Left ventricle myocardium superior (tissue), 1 donor: ENCODE results near the gene DBX1. TPM values are rescaled to one million over a fixed set of nuclear protein-coding genes. Genes with fewer than 3 reads are reported as not detected.
"Not testable (repeated sequence)": the region's sequence is repeated elsewhere in the genome, so short reads cannot be mapped to it uniquely, and the experiment has no call there.

Source experiments
- ATAC-seq: fragments of 200-7000 bp; cut with Tn5 transposase; one replicate; pipeline ENCODE4 v1.9.1; 2020; ENCODE audit warnings: mild to moderate bottlenecking, moderate library complexity
- DNase-seq: peaks from one replicate; pipeline ENCODE4 v3.0.0-alpha.2; 2020
- intact Hi-C: fragments of 100-400 bp; cut with micrococcal nuclease; formaldehyde crosslinking; loops from one replicate; pipeline ENCODE4 v1.11.0; 2022
- long read RNA-seq: library from polyadenylated mRNA; unstranded; transcript quantifications from one replicate; pipeline ENCODE4 v2.0.0, GENCODE V29; 2021
- total RNA-seq: library from RNA; stranded (reverse); fragmentation: NEBNext Ultra II Directional; extraction: Animal tissue kit (Norgen Biotek cat#: 25700); gene quantifications from one replicate; pipeline ENCODE4 v1.2.1, GENCODE V29; 2021
- donor health status: DM: no; HTN: yes; CAD: no; lungs with severe emphysema.

Gene DBX1, protein sequence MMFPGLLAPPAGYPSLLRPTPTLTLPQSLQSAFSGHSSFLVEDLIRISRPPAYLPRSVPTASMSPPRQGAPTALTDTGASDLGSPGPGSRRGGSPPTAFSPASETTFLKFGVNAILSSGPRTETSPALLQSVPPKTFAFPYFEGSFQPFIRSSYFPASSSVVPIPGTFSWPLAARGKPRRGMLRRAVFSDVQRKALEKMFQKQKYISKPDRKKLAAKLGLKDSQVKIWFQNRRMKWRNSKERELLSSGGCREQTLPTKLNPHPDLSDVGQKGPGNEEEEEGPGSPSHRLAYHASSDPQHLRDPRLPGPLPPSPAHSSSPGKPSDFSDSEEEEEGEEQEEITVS
- not detected for total RNA-seq
- long read RNA-seq: 0 reads

- intact Hi-C loops: no loop called here
- DNase-seq (no peak), ATAC-seq (no peak)
Measured at GRCh38 chr11:20160425-20161229, at the start of gene DBX1. Gene DBX1, minus strand, starts transcription at chr11:20160475. Its CDS starts 151 bp downstream, at chr11:20160324.

GRCh38 chr11:20208622-20209111, 48.4 kb upstream of the DBX1 start:
- DNase-seq: no peak
- no peak for ATAC-seq
- intact Hi-C loops: no loop called here

DNA sequence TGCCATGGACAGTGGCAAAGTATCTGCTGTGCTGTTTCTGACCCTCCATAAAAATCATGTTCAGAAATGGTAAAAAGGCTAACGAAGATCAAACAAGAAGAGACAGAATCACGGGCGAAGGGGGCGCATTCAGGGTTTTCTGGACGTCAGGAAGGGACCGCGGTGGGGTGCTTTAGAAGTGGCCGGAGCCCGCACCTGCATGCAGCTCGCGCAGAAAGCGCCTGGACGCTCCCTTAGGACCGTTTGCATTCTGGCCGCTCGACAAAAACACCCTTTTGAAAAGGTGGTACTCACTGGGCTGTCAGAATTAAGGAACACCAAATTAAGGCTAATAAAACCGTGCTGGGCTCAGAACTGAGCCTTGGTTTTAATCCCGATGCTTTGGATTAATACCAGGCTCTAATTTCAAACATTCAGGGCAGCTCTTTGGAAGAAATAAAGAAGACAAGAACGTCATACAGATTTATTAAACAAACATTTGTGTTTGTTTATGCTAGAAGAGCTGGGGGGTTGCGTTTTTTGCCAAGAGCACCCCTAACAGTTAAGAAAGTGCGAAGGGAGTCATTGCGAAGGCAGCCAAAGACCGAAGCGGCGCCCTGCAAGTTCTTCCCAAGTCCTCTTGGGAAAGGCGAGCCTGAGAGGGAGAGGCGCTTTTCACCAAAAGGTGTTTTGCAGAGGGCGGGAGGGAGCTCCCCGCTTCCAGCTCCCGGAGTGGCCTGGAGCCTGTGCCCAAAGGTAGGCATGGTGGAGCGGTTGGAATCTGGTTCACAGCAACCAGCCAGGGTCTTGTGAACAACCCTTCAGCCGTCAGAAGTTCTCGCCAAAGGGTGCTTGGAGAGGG, 47.7 kb upstream of the DBX1 start:
- DNase-seq (no peak), ATAC-seq (no peak)
- intact Hi-C loops: no loop called here

GRCh38 chr11:20205807-20206206, 45.5 kb upstream of the DBX1 start:
- intact Hi-C loops: no loop called here
- no peak for DNase-seq
- no peak for ATAC-seq

DNA sequence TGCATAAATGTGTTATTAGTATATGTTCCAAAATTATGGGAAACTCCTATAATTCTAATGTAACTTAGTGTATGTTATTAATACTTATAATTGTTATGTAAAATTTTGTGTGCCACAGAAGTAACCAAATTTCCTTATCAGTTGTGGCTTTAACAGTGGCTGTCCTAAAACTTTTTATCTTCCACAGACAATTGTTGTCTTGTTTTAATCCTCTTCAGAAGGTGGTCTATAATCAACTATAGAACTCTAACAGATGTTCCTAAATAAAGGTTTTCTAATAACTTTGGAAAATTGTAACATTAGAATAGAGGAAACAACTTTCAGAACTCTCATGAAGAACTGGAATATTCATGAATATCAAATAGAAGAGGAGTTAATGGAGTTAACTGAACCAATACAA, 44.4 kb upstream of the DBX1 start:
- ATAC-seq (no peak), DNase-seq (no peak)
- intact Hi-C loops: no loop called here

DNA sequence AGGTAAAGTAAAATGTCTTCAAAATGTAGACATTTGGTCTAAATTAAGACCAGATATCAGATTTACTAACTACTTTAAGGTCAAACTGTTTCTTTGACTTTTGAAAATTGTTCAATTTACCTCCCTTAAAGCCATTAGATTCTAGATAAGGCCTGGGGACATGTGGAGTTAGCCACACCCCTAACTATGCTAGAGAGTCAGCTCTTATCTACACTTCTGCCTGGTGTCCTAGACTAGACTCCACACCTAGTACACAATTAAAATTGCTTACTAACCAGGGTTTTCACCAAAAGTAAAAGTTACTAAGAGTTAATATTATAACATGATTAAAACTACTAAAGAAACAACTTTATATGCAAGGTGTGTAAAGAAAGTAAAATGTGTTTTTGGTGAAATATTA, 43.6 kb upstream of the DBX1 start:
- intact Hi-C loops: no loop called here
- DNase-seq (no peak), ATAC-seq (no peak)

DNA sequence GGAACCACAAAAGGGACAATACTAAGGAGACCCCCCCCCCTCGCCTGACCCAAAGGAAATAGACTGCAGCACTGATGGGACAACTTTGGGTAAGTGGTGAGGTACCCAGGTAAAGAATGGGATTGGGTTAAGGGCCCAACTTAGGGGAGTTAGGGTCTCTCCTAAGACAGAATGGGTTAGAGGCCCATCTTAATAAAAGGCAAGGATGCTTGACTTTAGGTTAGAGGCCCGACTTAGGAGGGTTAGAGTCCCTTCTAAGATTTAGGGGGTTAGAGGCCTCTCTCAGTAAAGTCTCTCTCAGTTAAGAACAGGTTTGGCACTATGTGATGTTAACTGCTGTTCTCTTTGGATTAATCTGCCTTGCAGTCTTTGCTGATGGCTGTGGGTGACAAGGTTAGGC, 41.0 kb upstream of the DBX1 start:
- ATAC-seq: no peak
- DNase-seq: no peak
- intact Hi-C loops: no loop called here

DNA sequence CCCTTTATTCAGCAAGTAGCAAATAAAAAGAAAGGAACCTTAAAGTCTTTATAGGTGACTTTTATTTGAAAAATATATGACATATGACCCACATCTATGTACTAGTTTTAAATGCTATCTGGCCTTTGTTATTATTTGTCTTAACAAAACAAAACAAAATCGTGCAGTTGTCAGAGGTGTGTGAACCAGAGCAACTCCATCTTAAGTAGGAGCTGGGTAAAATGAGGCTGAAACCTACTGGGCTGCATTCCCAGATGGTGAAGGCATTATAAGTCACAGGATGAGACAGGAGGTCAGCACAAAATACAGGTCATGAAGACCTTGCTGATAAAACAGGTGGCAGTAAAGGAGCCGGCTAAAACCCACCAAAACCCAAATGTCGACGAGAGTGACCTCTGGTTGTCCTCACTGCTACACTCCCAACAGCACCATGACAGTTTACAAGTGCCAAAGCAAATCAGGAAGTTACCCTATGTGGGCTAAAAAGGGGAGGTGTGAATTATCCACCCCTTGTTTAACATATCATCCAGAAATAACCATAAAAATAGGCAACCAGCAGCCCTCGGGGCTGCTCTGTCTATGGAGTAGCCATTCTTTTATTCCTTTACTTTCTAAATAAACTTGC, 40.2 kb upstream of the DBX1 start:
- ATAC-seq, intact Hi-C loops, DNase-seq: not testable (repeated sequence)

DNA sequence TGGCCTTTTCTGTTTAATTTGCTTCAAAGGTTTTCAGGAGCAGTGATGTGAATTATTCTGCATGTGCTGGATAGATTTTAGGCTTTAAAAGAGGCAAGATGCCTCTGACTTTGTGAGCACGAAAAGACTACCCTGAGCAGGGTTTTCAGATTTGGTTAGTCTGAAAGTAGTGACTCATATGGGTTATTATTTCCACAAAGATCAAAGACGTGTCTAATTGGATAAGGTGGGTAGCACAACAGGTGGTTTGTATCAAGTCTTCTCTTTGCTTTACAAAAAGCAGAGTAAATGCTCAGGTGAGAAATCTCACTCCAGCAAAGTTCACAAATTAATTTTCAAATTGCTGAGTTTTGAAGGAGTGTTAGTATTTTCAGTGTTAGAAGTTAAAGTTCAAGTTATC, 37.6 kb upstream of the DBX1 start:
- intact Hi-C loops: no loop called here
- no peak for DNase-seq
- no peak for ATAC-seq

- intact Hi-C loops: no loop called here
- no peak for DNase-seq
- no peak for ATAC-seq
Measured at GRCh38 chr11:20194470-20194869, 34.2 kb upstream of the DBX1 start.

- DNase-seq (no peak), ATAC-seq (no peak)
- intact Hi-C loops: no loop called here
Measured at GRCh38 chr11:20193307-20193706, 33.0 kb upstream of the DBX1 start.

GRCh38 chr11:20192641-20193040, 32.4 kb upstream of the DBX1 start:
- ATAC-seq (no peak), DNase-seq (no peak)
- intact Hi-C loops: no loop called here

- DNase-seq: no peak
- no peak for ATAC-seq
- intact Hi-C loops: no loop called here
Measured at GRCh38 chr11:20192151-20192550, 31.9 kb upstream of the DBX1 start.

- intact Hi-C loops: no loop called here
- DNase-seq (no peak), ATAC-seq (no peak)
Measured at GRCh38 chr11:20178976-20179375, 18.7 kb upstream of the DBX1 start.

DNA sequence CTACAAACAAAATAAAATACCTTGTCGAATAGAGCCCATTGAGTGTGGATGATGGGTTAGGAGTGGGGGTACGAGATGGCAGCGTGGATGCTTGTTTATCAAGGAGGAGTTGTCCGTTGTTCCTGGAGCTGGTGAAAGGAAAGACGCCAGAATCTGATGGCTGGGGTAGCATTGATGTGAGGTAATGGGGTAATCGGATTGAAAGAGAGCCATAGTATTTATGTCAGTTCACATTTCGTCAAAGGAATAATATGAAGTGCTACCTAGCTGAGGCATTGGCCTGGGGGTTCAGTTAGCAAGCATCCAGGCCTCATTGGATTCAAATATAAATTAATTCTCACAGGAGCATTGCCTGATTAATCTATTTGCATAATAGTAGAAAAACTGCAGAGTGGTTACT, 16.9 kb upstream of the DBX1 start:
- no peak for DNase-seq

DNA sequence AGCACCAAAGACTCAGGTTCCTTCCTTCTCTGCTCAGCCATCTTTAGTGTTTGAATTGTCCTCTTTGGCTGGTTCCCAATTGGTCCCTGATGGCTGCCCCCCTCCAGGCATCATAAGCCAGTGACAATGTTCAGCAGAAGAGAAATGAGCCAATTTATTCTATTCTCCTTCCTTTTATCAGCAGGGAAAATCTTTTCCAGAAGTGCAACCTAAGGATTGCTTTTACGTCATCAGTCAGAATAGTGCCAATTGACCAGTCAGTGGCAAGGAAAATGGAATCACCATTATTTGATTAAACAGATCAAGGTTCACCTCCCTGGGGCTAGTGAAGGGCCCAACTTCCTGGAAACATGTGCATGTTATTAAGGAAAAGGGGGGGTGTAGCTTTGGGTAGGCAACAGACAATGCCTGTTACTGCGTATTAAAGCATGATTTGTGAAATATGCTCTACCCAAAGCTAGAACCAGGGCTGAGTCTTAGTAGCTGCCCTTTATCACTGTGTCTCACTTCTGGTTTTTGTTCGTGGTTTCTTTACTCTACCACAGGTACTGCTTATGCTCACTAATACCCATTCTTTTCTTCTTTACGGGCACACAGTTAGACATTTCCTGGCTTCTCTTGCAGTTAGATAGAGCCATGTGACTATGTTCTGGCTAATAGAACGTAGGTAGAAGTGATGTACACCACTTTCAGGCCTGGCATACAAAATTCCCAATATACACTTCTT, 12.6 kb upstream of the DBX1 start:
- intact Hi-C loops: no loop called here
- ATAC-seq (no peak), DNase-seq (no peak)

More for the DNA sequence above, 16.9 kb upstream of the DBX1 start:
- ATAC-seq: no peak
- intact Hi-C loops: no loop called here

DNA sequence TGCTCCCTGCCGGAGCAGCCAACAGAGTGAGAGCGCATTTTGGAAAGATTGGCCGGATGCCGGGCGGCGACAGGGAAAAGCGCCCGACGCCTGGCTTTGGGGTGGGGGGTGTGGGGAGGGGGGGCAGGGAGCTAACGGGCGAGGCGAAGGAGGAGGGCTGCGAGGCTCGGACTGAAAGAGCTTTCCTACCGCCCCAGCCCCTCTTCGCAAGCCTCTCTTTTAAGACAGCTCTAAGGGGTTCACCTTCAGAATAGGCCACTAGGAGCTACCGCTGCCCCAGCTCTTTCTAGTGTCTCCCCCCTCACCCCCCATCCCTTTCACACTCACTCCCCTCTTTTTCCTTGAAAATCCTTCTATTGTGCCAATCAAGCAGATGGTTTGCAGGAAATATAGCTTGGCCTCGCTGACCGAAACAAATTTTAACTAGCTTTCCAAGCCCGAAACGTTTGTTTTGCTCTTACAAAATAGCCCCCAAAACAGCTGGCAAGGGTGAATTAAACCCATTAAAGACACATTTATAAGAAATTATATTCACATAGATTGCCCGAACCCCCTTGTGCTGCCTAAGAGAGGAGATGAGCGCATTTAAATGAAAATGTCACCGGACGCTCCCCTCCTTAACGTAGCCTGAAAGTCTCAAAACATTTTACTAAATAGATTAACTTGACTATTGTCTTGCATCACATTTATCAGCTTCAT, 3.7 kb upstream of the DBX1 start:
- intact Hi-C loops: no loop called here
- DNase-seq (no peak), ATAC-seq (no peak)
